Sigmoid colon (tissue), 4 donors: ENCODE results near the gene TMEFF2.

Experiments used
- POLR2A ChIP-seq, 2 donors: fragments of 450-650 bp; IDR thresholded peaks; one replicate each; pipeline ENCODE4 v1.6.1; 2016; ENCODE audit warnings: antibody characterized with exemption in 2 of 2, mild to moderate bottlenecking in 2 of 2, moderate library complexity in 2 of 2
- POLR2AphosphoS5 ChIP-seq, 4 donors: sonication (generic); formaldehyde crosslinking; IDR thresholded peaks; one replicate each; pipeline ENCODE4 v1.6.1; 2017; ENCODE audit warnings: antibody characterized with exemption in 4 of 4
- TF ChIP-seq, protein P1 (sequence below), 4 experiments: fragments of 450-650 bp in 3 of 4; fragments of 200-600 bp in 1 of 4; IDR thresholded peaks; one replicate each; pipeline ENCODE4 v1.5.1; 2016 to 2019; ENCODE audit warnings: antibody characterized with exemption in 4 of 4, mild to moderate bottlenecking in 3 of 4, moderate library complexity in 2 of 4

DNA sequence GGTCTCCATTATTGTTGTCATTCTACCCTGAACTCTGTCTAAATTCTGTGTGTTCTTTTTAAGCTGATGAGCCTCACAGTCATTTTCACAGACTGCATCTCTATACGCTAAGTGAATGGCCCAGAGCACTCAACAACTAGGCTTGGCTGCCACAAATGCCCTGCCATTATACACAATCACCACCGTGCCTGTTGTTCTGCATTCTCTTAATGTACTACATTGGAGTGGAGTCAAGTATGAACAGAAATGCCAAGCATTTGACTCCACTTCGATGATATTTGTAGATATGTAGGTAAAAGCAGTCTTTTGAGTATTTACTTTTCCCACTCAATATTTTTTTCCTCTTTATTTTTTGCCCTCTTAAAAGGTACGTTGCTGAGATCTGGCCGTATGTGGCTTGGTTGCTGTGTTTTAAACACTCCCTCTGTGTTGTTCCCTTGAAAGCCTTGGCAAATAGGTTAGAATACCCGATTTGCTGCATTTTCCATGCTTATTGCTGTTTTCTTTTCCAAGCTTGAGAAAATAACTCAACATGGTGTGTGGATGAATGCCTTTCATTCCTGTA, 36.2 kb upstream of the TMEFF2 start:
- TF ChIP-seq, protein P1, sequence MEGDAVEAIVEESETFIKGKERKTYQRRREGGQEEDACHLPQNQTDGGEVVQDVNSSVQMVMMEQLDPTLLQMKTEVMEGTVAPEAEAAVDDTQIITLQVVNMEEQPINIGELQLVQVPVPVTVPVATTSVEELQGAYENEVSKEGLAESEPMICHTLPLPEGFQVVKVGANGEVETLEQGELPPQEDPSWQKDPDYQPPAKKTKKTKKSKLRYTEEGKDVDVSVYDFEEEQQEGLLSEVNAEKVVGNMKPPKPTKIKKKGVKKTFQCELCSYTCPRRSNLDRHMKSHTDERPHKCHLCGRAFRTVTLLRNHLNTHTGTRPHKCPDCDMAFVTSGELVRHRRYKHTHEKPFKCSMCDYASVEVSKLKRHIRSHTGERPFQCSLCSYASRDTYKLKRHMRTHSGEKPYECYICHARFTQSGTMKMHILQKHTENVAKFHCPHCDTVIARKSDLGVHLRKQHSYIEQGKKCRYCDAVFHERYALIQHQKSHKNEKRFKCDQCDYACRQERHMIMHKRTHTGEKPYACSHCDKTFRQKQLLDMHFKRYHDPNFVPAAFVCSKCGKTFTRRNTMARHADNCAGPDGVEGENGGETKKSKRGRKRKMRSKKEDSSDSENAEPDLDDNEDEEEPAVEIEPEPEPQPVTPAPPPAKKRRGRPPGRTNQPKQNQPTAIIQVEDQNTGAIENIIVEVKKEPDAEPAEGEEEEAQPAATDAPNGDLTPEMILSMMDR (IDR thresholded peaks at IDR 0.05), result no peak
- TF ChIP-seq POLR2AphosphoS5 (IDR thresholded peaks at IDR 0.05) (no peak), POLR2A (IDR thresholded peaks at IDR 0.05) (no peak)
